OCI-LY3 (cell line): ENCODE results near the gene GABRA4.

Source experiments
- H2AFZ ChIP-seq: fragments of 200-600, 300-600 bp; shearing (Covaris generic); 2 replicates; pipeline ENCODE4 v1.6.0; 2014; ENCODE audit warnings: antibody characterized with exemption, low read depth, low read length
- H3K27ac ChIP-seq: fragments of 200-600, 300-600 bp; sonication (generic); 2 replicates; pipeline ENCODE4 v1.5.1; 2014; ENCODE audit warnings: mild to moderate bottlenecking, low read length, moderate library complexity, mixed read lengths
- H3K27me3 ChIP-seq: fragments of 200-600, 300-600 bp; sonication (generic); 2 replicates; pipeline ENCODE4 v1.6.1; 2014; ENCODE audit warnings: low read depth, low read length, mixed read lengths
- H3K36me3 ChIP-seq: fragments of 200-600, 300-600 bp; sonication (generic); replicated peaks from 2 replicates; pipeline ENCODE3; 2014; ENCODE audit warnings: low read depth, low read length, mixed read lengths
- H3K4me1 ChIP-seq: fragments of 300-600, 200-600 bp; sonication (generic); 2 replicates; pipeline ENCODE4 v1.6.1; 2014; ENCODE audit warnings: low read length, mixed read lengths
- H3K4me2 ChIP-seq: fragments of 200-600, 300-600 bp; sonication (generic); 2 replicates; pipeline ENCODE4 v1.6.1; 2014; ENCODE audit warnings: low read length, mixed read lengths
- H3K4me3 ChIP-seq: fragments of 300-600, 200-600 bp; sonication (generic); 2 replicates; pipeline ENCODE4 v1.5.1; 2014; ENCODE audit warnings: antibody characterized with exemption, mild to moderate bottlenecking, low read length, moderate library complexity
- H3K79me2 ChIP-seq: fragments of 300-600, 200-600 bp; shearing (Covaris generic); 2 replicates; pipeline ENCODE4 v1.6.1; 2014; ENCODE audit warnings: mild to moderate bottlenecking, low read length, mixed read lengths
- H3K9ac ChIP-seq: fragments of 300-600, 200-600 bp; shearing (Covaris generic); 2 replicates; pipeline ENCODE4 v1.6.0; 2014; ENCODE audit warnings: mild to moderate bottlenecking, low read length, moderate library complexity
- H3K9me3 ChIP-seq: fragments of 200-600, 300-600 bp; shearing (Covaris generic); 2 replicates; pipeline ENCODE4 v1.6.1; 2014; ENCODE audit warnings: low read length, mixed read lengths; ENCODE audit not compliant: insufficient read depth
- H4K20me1 ChIP-seq: fragments of 200-600, 300-600 bp; sonication (generic); 2 replicates; pipeline ENCODE4 v1.6.1; 2016; ENCODE audit warnings: low read length, mixed read lengths; ENCODE audit not compliant: insufficient read depth
- CTCF ChIP-seq: fragments of 200-600, 300-600 bp; sonication (generic); IDR thresholded peaks from 2 replicates; pipeline ENCODE4 v1.5.1; 2014; ENCODE audit warnings: antibody characterized with exemption, low read length, low read depth
- EZH2phosphoT487 ChIP-seq: fragments of 200-600 bp; shearing (Covaris generic); IDR thresholded peaks from 2 replicates; pipeline ENCODE4 v1.6.1; 2018; ENCODE audit warnings: antibody characterized with exemption, mixed run types, low read depth

GABRA4 gene

GRCh38 chr4:46890056-46890455 lies 103.3 kb downstream of the GABRA4 start:
- H3K9ac ChIP-seq: no peak overlapping the region
- TF ChIP-seq CTCF: no peak
- TF ChIP-seq EZH2phosphoT487: no peak
- H3K4me3 ChIP-seq: no peak overlapping the region
- H2AFZ ChIP-seq: no peak overlapping the region
- no peak overlapping the region for H3K27ac ChIP-seq
- H3K36me3 ChIP-seq: no peaks in the 10 kb centered on the region
- no peaks in the 10 kb centered on the region for H3K79me2 ChIP-seq
- no peak overlapping the region for H3K4me2 ChIP-seq
- H3K4me1 ChIP-seq: 0 out of 2 replicates have a peak, but pooled peaks cover 3% of the 10 kb centered on the region
- no peaks in the 10 kb centered on the region for H4K20me1 ChIP-seq
- H3K27me3 ChIP-seq: no peaks in the 10 kb centered on the region
- H3K9me3 ChIP-seq: peaks cover 7% of the 10 kb centered on the region; the same call in 1 of the 2 replicates

GRCh38 chr4:46889410-46889809 lies 104.0 kb downstream of the GABRA4 start:
- no peak for TF ChIP-seq CTCF
- H3K36me3 ChIP-seq: no peaks in the 10 kb centered on the region
- no peaks in the 10 kb centered on the region for H3K27me3 ChIP-seq
- H2AFZ ChIP-seq: no peak overlapping the region
- no peak overlapping the region for H3K9ac ChIP-seq
- no peak overlapping the region for H3K4me3 ChIP-seq
- H3K79me2 ChIP-seq: no peaks in the 10 kb centered on the region
- H3K27ac ChIP-seq: no peak overlapping the region
- H3K9me3 ChIP-seq: peaks cover 7% of the 10 kb centered on the region; the same call in 1 of the 2 replicates
- H3K4me1 ChIP-seq: 0 out of 2 replicates have a peak, but pooled peaks cover 3% of the 10 kb centered on the region
- H4K20me1 ChIP-seq: no peaks in the 10 kb centered on the region
- H3K4me2 ChIP-seq: no peak overlapping the region

GRCh38 chr4:46886711-46887110 lies 106.7 kb downstream of the GABRA4 start:
- H2AFZ ChIP-seq: peak overlapping the region; percentile 47; the same call in 1 of the 2 replicates

GRCh38 chr4:46878641-46879040 lies 114.7 kb downstream of the GABRA4 start:
- no peak overlapping the region for H3K4me3 ChIP-seq
- no peak overlapping the region for H3K4me2 ChIP-seq
- H3K27ac ChIP-seq: no peak overlapping the region
- H4K20me1 ChIP-seq: no peaks in the 10 kb centered on the region
- no peaks in the 10 kb centered on the region for H3K27me3 ChIP-seq
- TF ChIP-seq EZH2phosphoT487 (no peak), CTCF (no peak)
- H3K4me1 ChIP-seq: no peaks in the 10 kb centered on the region
- no peak overlapping the region for H3K9ac ChIP-seq
- H2AFZ ChIP-seq: no peak overlapping the region
- no peaks in the 10 kb centered on the region for H3K36me3 ChIP-seq
- H3K79me2 ChIP-seq: no peaks in the 10 kb centered on the region
- H3K9me3 ChIP-seq: no peaks in the 10 kb centered on the region

More at GRCh38 chr4:46886711-46887110, 106.7 kb downstream of the GABRA4 start:
- Histone ChIP-seq H3K9me3 (no peaks in the 10 kb centered on the region), H3K9ac (no peak overlapping the region), H3K79me2 (no peaks in the 10 kb centered on the region), H3K36me3 (no peaks in the 10 kb centered on the region), H3K4me3 (no peak overlapping the region), H4K20me1 (no peaks in the 10 kb centered on the region), H3K27ac (no peak overlapping the region), H3K4me1 (peaks cover 7% of the 10 kb centered on the region; the same call in 1 of the 2 replicates), H3K4me2 (peak overlapping the region; percentile 17; the same call in 1 of the 2 replicates), H3K27me3 (no peaks in the 10 kb centered on the region)
- TF ChIP-seq EZH2phosphoT487 (no peak), CTCF (peak; percentile 60)
